GM23248 (cell line): Measurements from ENCODE around the gene PTGR3.

ENCODE experiments used
- EZH2 ChIP-seq: fragments of 200-600 bp; sonication (generic); IDR thresholded peaks from 2 replicates; pipeline ENCODE4 v1.6.1; 2018; ENCODE audit warnings: antibody characterized with exemption, mild to moderate bottlenecking; ENCODE audit not compliant: insufficient read depth, poor library complexity, severe bottlenecking
- EZH2phosphoT487 ChIP-seq: fragments of 200-600 bp; sonication (generic); IDR thresholded peaks from 2 replicates; pipeline ENCODE4 v1.6.1; 2018; ENCODE audit warnings: antibody characterized with exemption, moderate library complexity, mild to moderate bottlenecking, low read depth; ENCODE audit not compliant: insufficient read depth

DNA sequence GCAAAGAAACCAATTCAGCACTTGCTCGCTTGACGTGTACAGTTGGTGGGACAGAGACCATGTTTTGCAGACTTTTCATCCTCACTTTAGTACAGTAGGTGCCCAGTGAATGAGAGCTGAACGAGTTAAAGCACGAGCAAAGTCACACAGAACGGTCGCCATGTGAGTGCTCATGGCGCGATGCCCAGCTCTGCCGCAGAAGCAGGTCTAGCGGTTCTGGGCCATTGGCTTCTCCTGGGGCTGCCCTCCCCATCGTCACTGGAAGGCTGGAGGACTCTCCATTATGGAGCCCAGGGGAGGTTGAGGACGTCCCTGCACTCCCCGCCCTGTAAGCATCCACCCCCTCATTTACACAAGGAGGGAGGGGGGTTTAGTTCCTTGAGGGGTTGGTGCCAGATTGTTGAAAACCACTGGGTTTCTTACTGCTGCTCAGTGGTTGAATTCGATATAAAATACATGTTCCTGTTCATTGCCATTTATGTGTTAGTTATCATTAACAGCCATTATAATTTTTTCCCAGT lies 24.9 kb downstream of the PTGR3 start:
- TF ChIP-seq EZH2phosphoT487 = no peak
- no peak for TF ChIP-seq EZH2
